HCT116 (cell line): ENCODE data around the gene P2RY13. TPM values are rescaled to one million over a fixed set of nuclear protein-coding genes. Genes with fewer than 3 reads are reported as not detected.

Experiments
- ATAC-seq: fragments of 200-7000 bp; cut with Tn5 transposase; 2 replicates; pipeline ENCODE4 v1.9.1; 2020; ENCODE audit warnings: mild to moderate bottlenecking, moderate library complexity
- BruUV-seq: library from RNA; stranded (reverse); fragments of 400-500 nt; replicated peaks from 2 replicates; lab custom pipeline; 2021; lab: Mats Ljungman, UMichigan
- CTCF ChIA-PET: fragments of 300-600 bp; sonication (Branson Sonifier 250); formaldehyde crosslinking; loops from one replicate; lab custom pipeline; 2021; ENCODE audit warnings: antibody characterized with exemption; lab: Charles Lee
- POLR2A ChIA-PET: fragments of 300-600, 350-600 bp; sonication (Branson Sonifier 250); formaldehyde crosslinking; loops from one replicate; lab custom pipeline; 2021; ENCODE audit warnings: antibody characterized with exemption; lab: Charles Lee
- RAD21 ChIA-PET, 2 experiments: fragments of 300-600 bp; sonication (Branson Sonifier 250); formaldehyde crosslinking; loops; one replicate each; lab custom pipeline; 2023; ENCODE audit warnings: low total read pairs in 2 of 2; ENCODE audit not compliant: uncharacterized antibody in 2 of 2, unreplicated experiment in 2 of 2, low non-redundant PET in 1 of 2; lab: Charles Lee
- DNase-seq: peaks from one replicate; pipeline ENCODE4 v3.0.0-alpha.2; 2010; ENCODE audit warnings: low read depth, low spot score
- H2AFZ ChIP-seq: fragments of 200-600 bp; shearing (Covaris generic), sonication (generic); 2 replicates; pipeline ENCODE4 v1.6.1; 2017; ENCODE audit warnings: low read depth, mixed run types, mixed read lengths, antibody characterized with exemption, low read length; ENCODE audit not compliant: poor library complexity, severe bottlenecking
- H3K27ac ChIP-seq: 2 replicates; pipeline ENCODE4 v1.5.1; 2012; ENCODE audit warnings: low read depth, low read length
- H3K27me3 ChIP-seq: fragments of 200-600 bp; sonication (generic); 2 replicates; pipeline ENCODE4 v1.6.1; 2016; ENCODE audit warnings: mixed run types, low read length, mixed read lengths; ENCODE audit not compliant: insufficient read depth
- H3K36me3 ChIP-seq, 2 experiments: fragments of 200-500 bp in 1 of 2; fragments of 200-600 bp in 1 of 2; sonication (Bioruptor generic) in 1 of 2; sonication (generic) in 1 of 2; 2 replicates each; pipeline versions ENCODE4 v1.5.1 to v1.6.1; 2014 to 2016; ENCODE audit warnings: low read length in 2 of 2, inconsistent platforms in 1 of 2, mixed read lengths in 1 of 2, mixed run types in 1 of 2; ENCODE audit not compliant: insufficient read depth in 2 of 2, control insufficient read depth in 1 of 2
- H3K4me1 ChIP-seq, 2 experiments: fragments of 200-600 bp in 1 of 2; sonication (generic) in 1 of 2; 2 replicates each; pipeline versions ENCODE4 v1.5.1 to v1.6.1; 2012 to 2017; ENCODE audit warnings: low read length in 2 of 2, inconsistent platforms in 1 of 2, mild to moderate bottlenecking in 1 of 2, mixed read lengths in 1 of 2, mixed run types in 1 of 2, moderate library complexity in 1 of 2; ENCODE audit not compliant: insufficient read depth in 2 of 2, control insufficient read depth in 1 of 2
- H3K4me2 ChIP-seq: fragments of 200-600 bp; sonication (generic); 2 replicates; pipeline ENCODE4 v1.6.1; 2017; ENCODE audit warnings: mixed run types, low read length, mixed read lengths
- H3K4me3 ChIP-seq, 2 experiments: fragments of 200-600 bp in 1 of 2; sonication (generic) in 1 of 2; replicated peaks in 1 of 2; 2 replicates each; pipeline ENCODE4 v1.5.1; 2011 to 2016; ENCODE audit warnings: low read length in 2 of 2, control low read depth in 1 of 2, low read depth in 1 of 2, mild to moderate bottlenecking in 1 of 2, mixed read lengths in 1 of 2, mixed run types in 1 of 2
- H3K79me2 ChIP-seq: fragments of 200-600 bp; sonication (generic); 2 replicates; pipeline ENCODE4 v1.6.1; 2017; ENCODE audit warnings: mild to moderate bottlenecking, mixed run types, low read length, moderate library complexity, mixed read lengths; ENCODE audit not compliant: insufficient read depth
- H3K9ac ChIP-seq: fragments of 200-600 bp; sonication (generic); 2 replicates; pipeline ENCODE4 v1.6.1; 2016; ENCODE audit warnings: low read length, mixed read lengths
- H3K9me2 ChIP-seq: fragments of 200-600 bp; sonication (generic), shearing (Covaris generic); 2 replicates; pipeline ENCODE4 v1.6.1; 2017; ENCODE audit warnings: mixed run types, mild to moderate bottlenecking, moderate library complexity; ENCODE audit not compliant: insufficient read depth
- H3K9me3 ChIP-seq, 2 experiments: fragments of 200-500 bp in 1 of 2; fragments of 200-600 bp in 1 of 2; sonication (Bioruptor generic) in 1 of 2; sonication (generic) in 1 of 2; 2 replicates each; pipeline ENCODE4 v1.6.1; 2014 to 2017; ENCODE audit warnings: low read length in 2 of 2, mixed read lengths in 2 of 2, inconsistent platforms in 1 of 2, low read depth in 1 of 2, mild to moderate bottlenecking in 1 of 2, mixed run types in 1 of 2, moderate library complexity in 1 of 2; ENCODE audit not compliant: control insufficient read depth in 1 of 2, insufficient read depth in 1 of 2
- H4K20me1 ChIP-seq: fragments of 200-600 bp; sonication (generic), shearing (Covaris generic); 2 replicates; pipeline ENCODE4 v1.6.1; 2017; ENCODE audit warnings: mixed run types, mild to moderate bottlenecking, moderate library complexity; ENCODE audit not compliant: insufficient read depth
- ATF3 ChIP-seq: IDR thresholded peaks from 2 replicates; pipeline ENCODE4 v1.6.1; 2012
- CBX3 ChIP-seq: IDR thresholded peaks from 2 replicates; pipeline ENCODE4 v1.6.1; 2012; ENCODE audit warnings: low read depth
- CEBPB ChIP-seq: IDR thresholded peaks from 2 replicates; pipeline ENCODE4 v1.6.1; 2012; ENCODE audit warnings: low read depth
- ELF1 ChIP-seq: IDR thresholded peaks from 2 replicates; pipeline ENCODE4 v1.6.1; 2012; ENCODE audit warnings: low read depth, borderline replicate concordance
- EZH2 ChIP-seq: fragments of 200-600 bp; sonication (generic); IDR thresholded peaks from 2 replicates; pipeline ENCODE4 v1.6.1; 2017; ENCODE audit warnings: antibody characterized with exemption, mixed run types
- EZH2phosphoT487 ChIP-seq: fragments of 200-600 bp; IDR thresholded peaks from 2 replicates; pipeline ENCODE4 v1.6.1; 2018; ENCODE audit warnings: antibody characterized with exemption, borderline replicate concordance
- FOSL1 ChIP-seq: IDR thresholded peaks from 2 replicates; pipeline ENCODE4 v1.6.1; 2012; ENCODE audit warnings: low read depth
- MAX ChIP-seq: IDR thresholded peaks from 2 replicates; pipeline ENCODE4 v1.6.1; 2012
- POLR2AphosphoS5 ChIP-seq: IDR thresholded peaks from 2 replicates; pipeline ENCODE4 v1.6.1; 2011; ENCODE audit warnings: mild to moderate bottlenecking, low read depth, low read length, moderate library complexity
- RAD21 ChIP-seq: IDR thresholded peaks from 2 replicates; pipeline ENCODE4 v1.6.1; 2012; ENCODE audit warnings: low read depth, mild to moderate bottlenecking
- REST ChIP-seq: IDR thresholded peaks from 2 replicates; pipeline ENCODE4 v1.6.1; 2012; ENCODE audit warnings: low read depth
- SP1 ChIP-seq: IDR thresholded peaks from 2 replicates; pipeline ENCODE4 v1.6.1; 2012; ENCODE audit warnings: low read depth
- SRF ChIP-seq: IDR thresholded peaks from 2 replicates; pipeline ENCODE4 v1.6.1; 2012; ENCODE audit warnings: low read depth
- ZBTB33 ChIP-seq: IDR thresholded peaks from 2 replicates; pipeline ENCODE4 v1.6.1; 2011; ENCODE audit warnings: mild to moderate bottlenecking, low read length, moderate library complexity; ENCODE audit not compliant: insufficient replicate concordance; ENCODE audit errors: extremely low read depth
- ZFX ChIP-seq: fragments of 450-650 bp; IDR thresholded peaks from 2 replicates; pipeline ENCODE4 v1.6.1; 2017
- ZNF274 ChIP-seq: fragments of 200-500 bp; sonication (Bioruptor generic); IDR thresholded peaks from 2 replicates; pipeline ENCODE4 v1.6.1; 2014; ENCODE audit warnings: mild to moderate bottlenecking, low read depth, low read length, inconsistent platforms
- intact Hi-C: fragments of 100-400 bp; cut with micrococcal nuclease; formaldehyde crosslinking; loops from 2 replicates; pipeline ENCODE4 v1.10.0; 2022
- total RNA-seq: library from RNA; stranded (reverse); gene quantifications from one replicate; pipeline ENCODE4 v1.2.1, GENCODE V29; 2021; ENCODE audit not compliant: unreplicated experiment

Gene P2RY13
- total RNA-seq, 1 experiment from 2014 or later, result not detected

GRCh38 chr3:151356794-151357462 lies 27.6 kb upstream of the P2RY13 start:
- Histone ChIP-seq H3K36me3 (no peaks in the 10 kb centered on the region), H3K4me3 (no peak overlapping the region), H3K79me2 (no peaks in the 10 kb centered on the region), H3K9me3 (no peaks in the 10 kb centered on the region), H3K4me2 (no peak overlapping the region), H3K4me1 (no peaks in the 10 kb centered on the region), H3K9me2 (no peaks in the 10 kb centered on the region), H4K20me1 (no peaks in the 10 kb centered on the region), H2AFZ (no peak overlapping the region), H3K27me3 (no peaks in the 10 kb centered on the region), H3K27ac (no peak overlapping the region), H3K9ac (no peak overlapping the region)
- ChIA-PET CTCF (interaction anchor here (1.2 kb wide), 1 partner anchor 22 kb away, joined by 3 read pairs; no protein-coding TSS in a partner anchor), POLR2A (no interaction called here), RAD21 (no interaction called here)
- DNase-seq (no peak), ATAC-seq (no peak)
- intact Hi-C loops, result no loop called here
- TF ChIP-seq CBX3, result no peak
- BruUV-seq, result no TSS peak

- H3K4me2 ChIP-seq, result no peak overlapping the region
- H3K9ac ChIP-seq, result no peak overlapping the region
- H3K27me3 ChIP-seq, result no peaks in the 10 kb centered on the region
- H3K4me3 ChIP-seq, result no peak overlapping the region
- H4K20me1 ChIP-seq, result no peaks in the 10 kb centered on the region
- POLR2A ChIA-PET, result no interaction called here
- intact Hi-C loops, result no loop called here
- H3K79me2 ChIP-seq, result no peaks in the 10 kb centered on the region
- no peaks in the 10 kb centered on the region for H3K9me2 ChIP-seq
- CTCF ChIA-PET, result no interaction called here
- no peak overlapping the region for H3K27ac ChIP-seq
- BruUV-seq, result no TSS peak
- H3K9me3 ChIP-seq, result no peaks in the 10 kb centered on the region
- DNase-seq (no peak), ATAC-seq (no peak)
- no peak overlapping the region for H2AFZ ChIP-seq
- RAD21 ChIA-PET, result no interaction called here
- H3K4me1 ChIP-seq, result no peaks in the 10 kb centered on the region
- H3K36me3 ChIP-seq, result no peaks in the 10 kb centered on the region
- no peak for TF ChIP-seq REST
- TF ChIP-seq CEBPB, result no peak
- no peak for TF ChIP-seq EZH2
- TF ChIP-seq ELF1, result no peak
- no peak for TF ChIP-seq ZBTB33
- TF ChIP-seq EZH2phosphoT487, result no peak
- no peak for TF ChIP-seq ZNF274
- TF ChIP-seq CBX3, result no peak
- no peak for TF ChIP-seq FOSL1
- no peak for TF ChIP-seq ATF3
- TF ChIP-seq ZFX, result no peak
- no peak for TF ChIP-seq MAX
- no peak for TF ChIP-seq POLR2AphosphoS5
- no peak for TF ChIP-seq SP1
- TF ChIP-seq SRF, result no peak
- TF ChIP-seq RAD21, result no peak
Observed at GRCh38 chr3:151351648-151352047, 22.3 kb upstream of the P2RY13 start.
